SU-DHL-6 (cell line): Measurements from ENCODE around the gene OSBPL10.

ENCODE experiments used
- H2AFZ ChIP-seq: fragments of 200-600 bp; sonication (generic); 2 replicates; pipeline ENCODE4 v1.6.1; 2014; ENCODE audit warnings: low read depth, mild to moderate bottlenecking, moderate library complexity, mixed read lengths, antibody characterized with exemption, low read length; ENCODE audit not compliant: severe bottlenecking
- H3F3A ChIP-seq: fragments of 200-600 bp; shearing (Covaris generic); 2 replicates; pipeline ENCODE4 v1.6.0; 2016; ENCODE audit warnings: antibody characterized with exemption, mild to moderate bottlenecking; ENCODE audit not compliant: insufficient read depth
- H3K27ac ChIP-seq: fragments of 200-600 bp; sonication (generic); 2 replicates; pipeline ENCODE4 v1.5.1; 2016; ENCODE audit warnings: low read depth, mild to moderate bottlenecking, low read length, moderate library complexity, mixed read lengths
- H3K27me3 ChIP-seq: fragments of 200-600 bp; sonication (generic), shearing (Covaris generic); 2 replicates; pipeline ENCODE4 v1.6.0; 2014; ENCODE audit warnings: mild to moderate bottlenecking, low read length
- H3K36me3 ChIP-seq: fragments of 200-600 bp; sonication (generic); 2 replicates; pipeline ENCODE4 v1.6.1; 2014; ENCODE audit warnings: mild to moderate bottlenecking, low read length, mixed read lengths
- H3K4me2 ChIP-seq: fragments of 300-600, 200-600 bp; shearing (Covaris generic), sonication (generic); 2 replicates; pipeline ENCODE4 v1.6.0; 2014; ENCODE audit warnings: low read length, low read depth, mild to moderate bottlenecking; ENCODE audit not compliant: poor library complexity, severe bottlenecking
- H3K4me3 ChIP-seq: fragments of 200-600 bp; sonication (generic); 2 replicates; pipeline ENCODE4 v1.5.1; 2014; ENCODE audit warnings: antibody characterized with exemption, low read length, mild to moderate bottlenecking, mixed read lengths; ENCODE audit not compliant: insufficient read depth, poor library complexity, severe bottlenecking
- H3K79me2 ChIP-seq: fragments of 200-600 bp; sonication (generic); 2 replicates; pipeline ENCODE4 v1.6.1; 2014; ENCODE audit warnings: mild to moderate bottlenecking, low read length, moderate library complexity; ENCODE audit not compliant: insufficient read depth
- H3K9ac ChIP-seq: fragments of 200-600 bp; sonication (generic); 2 replicates; pipeline ENCODE4 v1.7.0; 2014; ENCODE audit warnings: mild to moderate bottlenecking, low read length
- H3K9me2 ChIP-seq: fragments of 200-600 bp; sonication (generic); replicated peaks from 2 replicates; pipeline ENCODE4 v1.6.1; 2014; ENCODE audit warnings: low read length; ENCODE audit not compliant: insufficient read depth
- H3K9me3 ChIP-seq: fragments of 200-600 bp; sonication (generic); 2 replicates; pipeline ENCODE4 v1.6.1; 2014; ENCODE audit warnings: low read length, mixed read lengths; ENCODE audit not compliant: insufficient read depth
- H4K20me1 ChIP-seq: fragments of 200-600 bp; sonication (generic); 2 replicates; pipeline ENCODE4 v1.6.1; 2014; ENCODE audit warnings: low read depth, mild to moderate bottlenecking, antibody characterized with exemption, low read length, moderate library complexity, mixed read lengths
- EZH2phosphoT487 ChIP-seq: fragments of 200-600 bp; sonication (generic), shearing (Covaris generic); conservative IDR thresholded peaks from 2 replicates; pipeline ENCODE4 v1.6.1; 2018; ENCODE audit warnings: mild to moderate bottlenecking, antibody characterized with exemption, low read length, moderate library complexity, mixed read lengths
- TF ChIP-seq, protein P1 (sequence below): fragments of 200-600 bp; sonication (generic); IDR thresholded peaks from one replicate; pipeline ENCODE4 v1.5.1; 2017; ENCODE audit warnings: antibody characterized with exemption, mild to moderate bottlenecking, low read length, moderate library complexity; ENCODE audit not compliant: insufficient read depth, poor library complexity, severe bottlenecking

OSBPL10 gene

GRCh38 chr3:31671451-31671850 lies 309.6 kb downstream of the OSBPL10 start:
- Histone ChIP-seq H3K4me2 (no peak overlapping the region), H3K27ac (no peak overlapping the region)

GRCh38 chr3:31670722-31671121 lies 310.3 kb downstream of the OSBPL10 start:
- H3K27me3 ChIP-seq: no peaks in the 10 kb centered on the region
- H3K9ac ChIP-seq: no peak overlapping the region
- no peak overlapping the region for H3K27ac ChIP-seq
- H3K36me3 ChIP-seq: peaks cover 28% of the 10 kb centered on the region
- H3K4me3 ChIP-seq: no peak overlapping the region
- H4K20me1 ChIP-seq: no peaks in the 10 kb centered on the region
- TF ChIP-seq, protein P1, sequence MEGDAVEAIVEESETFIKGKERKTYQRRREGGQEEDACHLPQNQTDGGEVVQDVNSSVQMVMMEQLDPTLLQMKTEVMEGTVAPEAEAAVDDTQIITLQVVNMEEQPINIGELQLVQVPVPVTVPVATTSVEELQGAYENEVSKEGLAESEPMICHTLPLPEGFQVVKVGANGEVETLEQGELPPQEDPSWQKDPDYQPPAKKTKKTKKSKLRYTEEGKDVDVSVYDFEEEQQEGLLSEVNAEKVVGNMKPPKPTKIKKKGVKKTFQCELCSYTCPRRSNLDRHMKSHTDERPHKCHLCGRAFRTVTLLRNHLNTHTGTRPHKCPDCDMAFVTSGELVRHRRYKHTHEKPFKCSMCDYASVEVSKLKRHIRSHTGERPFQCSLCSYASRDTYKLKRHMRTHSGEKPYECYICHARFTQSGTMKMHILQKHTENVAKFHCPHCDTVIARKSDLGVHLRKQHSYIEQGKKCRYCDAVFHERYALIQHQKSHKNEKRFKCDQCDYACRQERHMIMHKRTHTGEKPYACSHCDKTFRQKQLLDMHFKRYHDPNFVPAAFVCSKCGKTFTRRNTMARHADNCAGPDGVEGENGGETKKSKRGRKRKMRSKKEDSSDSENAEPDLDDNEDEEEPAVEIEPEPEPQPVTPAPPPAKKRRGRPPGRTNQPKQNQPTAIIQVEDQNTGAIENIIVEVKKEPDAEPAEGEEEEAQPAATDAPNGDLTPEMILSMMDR: no peak
- no peak for TF ChIP-seq EZH2phosphoT487
- 0 out of 2 replicates have a peak, but pooled peaks cover 4% of the 10 kb centered on the region for H3F3A ChIP-seq
- H3K9me2 ChIP-seq: no peaks in the 10 kb centered on the region
- H2AFZ ChIP-seq: no peak overlapping the region
- H3K79me2 ChIP-seq: peaks cover 8% of the 10 kb centered on the region; the same call in 1 of the 2 replicates
- no peak overlapping the region for H3K4me2 ChIP-seq
- no peaks in the 10 kb centered on the region for H3K9me3 ChIP-seq

More at GRCh38 chr3:31671451-31671850, 309.6 kb downstream of the OSBPL10 start:
- no peaks in the 10 kb centered on the region for H3K9me3 ChIP-seq
- peaks cover 13% of the 10 kb centered on the region; the same call in 1 of the 2 replicates for H3K79me2 ChIP-seq
- H4K20me1 ChIP-seq: no peaks in the 10 kb centered on the region
- H3K36me3 ChIP-seq: peaks cover 32% of the 10 kb centered on the region
- no peak overlapping the region for H2AFZ ChIP-seq
- no peak overlapping the region for H3K4me3 ChIP-seq
- H3K27me3 ChIP-seq: no peaks in the 10 kb centered on the region
- no peak overlapping the region for H3K9ac ChIP-seq
- H3K9me2 ChIP-seq: no peaks in the 10 kb centered on the region
- H3F3A ChIP-seq: 0 out of 2 replicates have a peak, but pooled peaks cover 4% of the 10 kb centered on the region
- TF ChIP-seq EZH2phosphoT487: no peak
- TF ChIP-seq, protein P1: no peak

- no peak overlapping the region for H3K4me3 ChIP-seq
- H3K27me3 ChIP-seq: no peaks in the 10 kb centered on the region
- no peaks in the 10 kb centered on the region for H3K9me3 ChIP-seq
- no peak overlapping the region for H2AFZ ChIP-seq
- no peak overlapping the region for H3K4me2 ChIP-seq
- peaks cover 8% of the 10 kb centered on the region; the same call in 1 of the 2 replicates for H3K79me2 ChIP-seq
- TF ChIP-seq, protein P1: no peak
- TF ChIP-seq EZH2phosphoT487: no peak
- H4K20me1 ChIP-seq: no peaks in the 10 kb centered on the region
- peaks cover 28% of the 10 kb centered on the region for H3K36me3 ChIP-seq
- H3F3A ChIP-seq: 0 out of 2 replicates have a peak, but pooled peaks cover 4% of the 10 kb centered on the region
- no peaks in the 10 kb centered on the region for H3K9me2 ChIP-seq
- H3K9ac ChIP-seq: no peak overlapping the region
- H3K27ac ChIP-seq: no peak overlapping the region
Measured at GRCh38 chr3:31670136-31670535, 310.9 kb downstream of the OSBPL10 start.
